ENCODE results near the gene ITIH1. TPM values are rescaled to one million over a fixed set of nuclear protein-coding genes. Genes with fewer than 3 reads are reported as not detected.
A peak's percentile ranks its signal among the peaks of the same experiment; 100 is the strongest.

The ITIH1 gene
- total and polyA plus RNA-seq, 2 of the 4 experiments (the other 2 are of a cell fraction), result not detected

GRCh38 chr3:52798376-52798977 is 21.1 kb downstream of the ITIH1 start:
- intact Hi-C loops (cut with micrococcal nuclease), result no loop called here
- H2BK20ac ChIP-seq (ENCODE audit: low read depth, low read length), result no peak overlapping the region
- no peak overlapping the region for H3K4me3 ChIP-seq (ENCODE audit: insufficient read depth, low read depth, low read length)
- H3K14ac ChIP-seq (replicated peaks; ENCODE audit: low read depth, low read length), result no peak overlapping the region
- 100% methylated on average over 1 of the region's 10 CpGs; no CpG with 5 or more reads in 1 of the 2 experiments for WGBS, 2 experiments (ENCODE audit: extremely low coverage in 2 of 2, insufficient read length in 1 of 2)
- in situ Hi-C loops (cut with MboI; ENCODE audit: low sequenced_read_pairs), result no loop called here
- H3K4me1 ChIP-seq (ENCODE audit: control insufficient read depth, insufficient read depth, low read length), result peaks cover 5% of the 10 kb centered on the region; the same call in 1 of the 2 replicates
- DNase-seq (no peak), ATAC-seq (ENCODE audit: low read depth) (peak; percentile 7)
- dilution Hi-C loops (cut with HindIII; ENCODE audit: low sequenced_read_pairs, unreplicated experiment), result no loop called here
- no peak overlapping the region for H3K56ac ChIP-seq (ENCODE audit: extremely low read depth, insufficient read depth, low read length)
- no peaks in the 10 kb centered on the region for H3K27me3 ChIP-seq (ENCODE audit: control insufficient read depth, insufficient read depth, low read length)
- no peak overlapping the region for H4K5ac ChIP-seq (ENCODE audit: low read depth, low read length)
- no peak overlapping the region for H2AK5ac ChIP-seq (ENCODE audit: low read depth, low read length)
- H3K27ac ChIP-seq (ENCODE audit: insufficient read depth, low read length), result no peak overlapping the region
- H3K79me1 ChIP-seq (ENCODE audit: low read depth in 1 of 2, low read length in 2 of 2), result no peaks in the 10 kb centered on the region
- H3K23ac ChIP-seq (ENCODE audit: low read depth, low read length), result no peak overlapping the region; the same call in 1 of the 2 replicates
- no peak overlapping the region for H2BK15ac ChIP-seq (ENCODE audit: low read depth, low read length)
- TF ChIP-seq CEBPB (IDR thresholded peaks at IDR 0.05; ENCODE audit: low read depth, low read length), result no peak
- TF ChIP-seq RCOR1 (IDR thresholded peaks at IDR 0.05; ENCODE audit: insufficient replicate concordance, low read length), result no peak
- TF ChIP-seq, protein P1, sequence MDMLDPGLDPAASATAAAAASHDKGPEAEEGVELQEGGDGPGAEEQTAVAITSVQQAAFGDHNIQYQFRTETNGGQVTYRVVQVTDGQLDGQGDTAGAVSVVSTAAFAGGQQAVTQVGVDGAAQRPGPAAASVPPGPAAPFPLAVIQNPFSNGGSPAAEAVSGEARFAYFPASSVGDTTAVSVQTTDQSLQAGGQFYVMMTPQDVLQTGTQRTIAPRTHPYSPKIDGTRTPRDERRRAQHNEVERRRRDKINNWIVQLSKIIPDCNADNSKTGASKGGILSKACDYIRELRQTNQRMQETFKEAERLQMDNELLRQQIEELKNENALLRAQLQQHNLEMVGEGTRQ (IDR thresholded peaks at IDR 0.05; ENCODE audit: low read depth, low read length), result no peak
- no peak for TF ChIP-seq RFX5 (IDR thresholded peaks at IDR 0.05; ENCODE audit: low read depth, low read length)
- no peak for TF ChIP-seq MAZ (IDR thresholded peaks at IDR 0.05; ENCODE audit: borderline replicate concordance, low read depth, low read length)
- TF ChIP-seq, protein P2, sequence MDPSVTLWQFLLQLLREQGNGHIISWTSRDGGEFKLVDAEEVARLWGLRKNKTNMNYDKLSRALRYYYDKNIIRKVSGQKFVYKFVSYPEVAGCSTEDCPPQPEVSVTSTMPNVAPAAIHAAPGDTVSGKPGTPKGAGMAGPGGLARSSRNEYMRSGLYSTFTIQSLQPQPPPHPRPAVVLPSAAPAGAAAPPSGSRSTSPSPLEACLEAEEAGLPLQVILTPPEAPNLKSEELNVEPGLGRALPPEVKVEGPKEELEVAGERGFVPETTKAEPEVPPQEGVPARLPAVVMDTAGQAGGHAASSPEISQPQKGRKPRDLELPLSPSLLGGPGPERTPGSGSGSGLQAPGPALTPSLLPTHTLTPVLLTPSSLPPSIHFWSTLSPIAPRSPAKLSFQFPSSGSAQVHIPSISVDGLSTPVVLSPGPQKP (IDR thresholded peaks at IDR 0.05; ENCODE audit: borderline replicate concordance, low read depth, low read length), result no peak
- no peak for TF ChIP-seq CHD1 (IDR thresholded peaks at IDR 0.05; ENCODE audit: low read depth, low read length)
- no peaks in the 10 kb centered on the region for H3K36me3 ChIP-seq (ENCODE audit: control insufficient read depth, insufficient read depth, low read length)
- H2AK9ac ChIP-seq (replicated peaks; ENCODE audit: low read depth, low read length, poor library complexity), result peak overlapping the region; percentile 58
- no TSS peak for BruUV-seq (replicated peaks)
- no peak overlapping the region for H3K18ac ChIP-seq (ENCODE audit: low read depth, low read length)
- no peak overlapping the region for H4K8ac ChIP-seq (ENCODE audit: low read depth in 2 of 2, low read length in 2 of 2)
- H3K4me2 ChIP-seq (ENCODE audit: low read depth, low read length), result no peak overlapping the region
- H3K9ac ChIP-seq (ENCODE audit: low read depth, low read length), result no peak overlapping the region
- H3K9me1 ChIP-seq (ENCODE audit: insufficient read depth, low read length), result no peaks in the 10 kb centered on the region
- ChIA-PET CTCF (interaction anchor here (0.6 kb wide), 1 partner anchor 26 kb away, joined by 3 read pairs; no protein-coding TSS in a partner anchor), POLR2A (ENCODE audit: unreplicated experiment) (no interaction called here)
- peak overlapping the region; percentile 60 for H2AFZ ChIP-seq (replicated peaks; ENCODE audit: low read length, poor library complexity)
- no peak overlapping the region for H2BK120ac ChIP-seq (ENCODE audit: low read depth, low read length)
- H3K9me3 ChIP-seq (ENCODE audit: control insufficient read depth, insufficient read depth, low read length), result no peaks in the 10 kb centered on the region
- no peaks in the 10 kb centered on the region for H4K20me1 ChIP-seq (ENCODE audit: insufficient read depth, low read length)
- no peak overlapping the region for H3K4ac ChIP-seq (ENCODE audit: low read depth, low read length)
- no peak overlapping the region for H4K91ac ChIP-seq (ENCODE audit: insufficient read depth, low read depth, low read length)
- H2BK5ac ChIP-seq (ENCODE audit: low read depth, low read length, poor library complexity, severe bottlenecking), result no peak overlapping the region

All from IMR-90 (cell line).